Ovary (tissue), 3 donors: ENCODE measurements around the gene ADM5.

Experiments
- CTCF ChIP-seq, 3 donors: fragments of 450-650 bp in 2 of 3; fragments of 200-600 bp in 1 of 3; IDR thresholded peaks; one replicate each; pipeline versions ENCODE4 v1.5.1 to v1.8.0; 2016 to 2022; ENCODE audit warnings: antibody characterized with exemption in 3 of 3, mild to moderate bottlenecking in 1 of 3
- POLR2A ChIP-seq: fragments of 450-650 bp; IDR thresholded peaks from one replicate; pipeline ENCODE4 v1.6.1; 2017; ENCODE audit warnings: antibody characterized with exemption, mild to moderate bottlenecking, moderate library complexity
- donor health status: DM: no; HTN: no; CAD: no.

- TF ChIP-seq CTCF (IDR thresholded peaks at IDR 0.05), result peak in 1 of 3 donors; percentile 32
- TF ChIP-seq POLR2A, result no peak
Measured at GRCh38 chr19:49689133-49690078, at the start of gene ADM5.
